Fibroblast of skin of scalp (primary cell): Measurements from ENCODE around the gene ADAMTS2. TPM values are rescaled to one million over a fixed set of nuclear protein-coding genes. Genes with fewer than 3 reads are reported as not detected.

ENCODE experiments used
- DNase-seq: peaks from one replicate; pipeline ENCODE4 v3.0.0-alpha.2; 2013
- polyA plus RNA-seq, 2 experiments: library from polyadenylated mRNA; unstranded; fragments of 120-200 nt; gene quantifications; one replicate each; pipeline ENCODE4 v1.2.1, GENCODE V29; 2013; ENCODE audit not compliant: insufficient read length in 2 of 2

The ADAMTS2 gene
- 126 TPM for polyA plus RNA-seq (2013, experiment 1 of 2; ENCODE audit: insufficient read length)
- polyA plus RNA-seq (2013, experiment 2 of 2; ENCODE audit: insufficient read length) = 127 TPM

- peak; percentile 72 for DNase-seq
Measured at GRCh38 chr5:179345433-179346321, at the start of gene ADAMTS2. Gene ADAMTS2, minus strand, starts transcription at chr5:179345461. Its CDS starts 133 bp downstream, at chr5:179345328.

- peak; percentile 87 for DNase-seq
Measured at GRCh38 chr5:179393078-179393477, 47.8 kb upstream of the ADAMTS2 start.

DNA sequence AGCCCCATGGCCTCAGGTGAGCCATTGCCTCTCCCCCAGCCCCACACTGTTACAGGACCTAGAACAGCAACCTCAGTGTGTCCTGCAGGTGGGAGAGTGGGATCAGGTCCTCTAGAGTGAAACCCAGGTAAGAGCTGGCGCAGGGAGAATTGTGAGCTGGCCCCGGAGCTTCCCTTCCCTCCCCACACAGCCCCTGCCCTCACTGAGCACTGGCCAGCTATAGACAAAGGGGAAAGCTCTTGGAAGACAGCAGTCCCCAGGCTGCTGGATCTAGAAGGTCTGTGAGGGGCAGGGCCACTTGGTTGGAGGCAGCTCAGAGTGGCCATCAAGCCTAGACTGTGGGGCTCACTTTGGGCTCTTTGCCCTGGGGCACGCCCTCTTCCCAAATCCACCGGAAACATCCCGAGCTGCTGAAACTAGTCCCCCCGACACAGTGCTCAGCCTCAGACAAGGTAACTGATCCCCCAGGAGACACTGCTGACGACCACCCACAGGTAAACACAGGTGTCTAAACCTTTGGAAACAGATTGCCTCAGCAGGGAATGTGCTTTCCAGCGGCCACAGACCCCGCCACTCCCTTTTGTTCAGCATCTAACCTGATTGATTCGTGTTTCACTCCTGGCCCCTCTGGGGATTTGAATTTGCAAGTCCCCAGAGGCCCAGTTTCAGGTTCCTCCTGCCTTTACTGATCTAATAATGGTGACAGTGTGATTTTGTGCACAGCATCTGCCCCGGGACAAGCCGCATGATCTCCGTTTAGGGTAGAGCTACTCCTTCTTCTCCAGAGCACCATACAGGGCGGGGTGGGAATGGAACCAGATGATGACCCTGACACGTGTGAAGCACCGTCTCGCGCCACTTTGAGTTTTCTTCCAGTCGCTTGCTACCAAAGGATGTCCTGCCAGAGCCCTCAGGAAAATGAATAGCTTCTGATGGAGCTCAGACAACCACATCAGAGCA lies 42.2 kb upstream of the ADAMTS2 start:
- no peak for DNase-seq

- DNase-seq = no peak
Measured at GRCh38 chr5:179385914-179386313, 40.7 kb upstream of the ADAMTS2 start.

GRCh38 chr5:179382486-179382885 lies 37.2 kb upstream of the ADAMTS2 start:
- no peak for DNase-seq

GRCh38 chr5:179381691-179382090 lies 36.4 kb upstream of the ADAMTS2 start:
- DNase-seq = no peak

DNA sequence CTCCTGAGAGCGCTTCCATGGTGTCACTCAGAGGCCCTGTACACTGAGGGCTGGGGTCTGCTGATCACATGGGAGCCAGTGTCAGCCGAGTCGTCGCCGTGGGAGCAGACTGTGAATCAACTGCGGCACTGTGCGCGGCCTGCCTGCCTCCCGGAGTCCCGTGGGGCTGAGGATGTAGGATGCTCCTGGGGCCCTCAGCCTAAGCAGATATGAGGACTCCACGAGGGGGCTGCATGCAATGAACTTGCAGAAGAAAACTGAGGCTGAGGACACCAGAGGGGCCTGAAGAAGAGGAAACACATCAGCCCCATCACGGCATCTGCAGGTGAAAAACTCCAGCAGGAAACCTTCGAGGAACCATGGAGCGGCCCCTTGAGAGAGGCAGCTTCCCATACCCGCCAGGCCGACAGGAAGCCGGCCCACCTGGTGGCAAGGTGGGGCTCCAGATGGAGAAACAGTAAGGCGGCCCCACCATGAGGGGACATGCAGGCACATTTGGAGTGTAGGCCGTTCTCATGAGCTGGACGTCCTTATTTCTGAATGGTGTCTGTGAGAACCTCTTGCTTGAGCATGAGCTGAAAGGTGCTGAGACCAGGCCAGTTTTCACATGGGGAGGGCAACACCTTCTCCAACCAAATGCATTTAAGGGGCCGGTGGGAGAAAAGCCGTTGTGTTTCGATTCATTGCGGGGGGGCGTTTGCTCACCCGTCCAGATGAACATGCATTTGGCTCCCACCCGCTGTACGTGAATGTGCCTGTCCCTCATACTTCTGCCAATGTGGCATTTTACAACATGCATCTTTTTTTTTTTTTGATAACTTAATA lies 35.2 kb upstream of the ADAMTS2 start:
- no peak for DNase-seq

- DNase-seq = no peak
Measured at GRCh38 chr5:179379321-179379890, 34.1 kb upstream of the ADAMTS2 start.

- peak; percentile 97 for DNase-seq
Measured at GRCh38 chr5:179378441-179379271, 33.4 kb upstream of the ADAMTS2 start.

- no peak for DNase-seq
Measured at GRCh38 chr5:179378116-179378440, 32.8 kb upstream of the ADAMTS2 start.

DNA sequence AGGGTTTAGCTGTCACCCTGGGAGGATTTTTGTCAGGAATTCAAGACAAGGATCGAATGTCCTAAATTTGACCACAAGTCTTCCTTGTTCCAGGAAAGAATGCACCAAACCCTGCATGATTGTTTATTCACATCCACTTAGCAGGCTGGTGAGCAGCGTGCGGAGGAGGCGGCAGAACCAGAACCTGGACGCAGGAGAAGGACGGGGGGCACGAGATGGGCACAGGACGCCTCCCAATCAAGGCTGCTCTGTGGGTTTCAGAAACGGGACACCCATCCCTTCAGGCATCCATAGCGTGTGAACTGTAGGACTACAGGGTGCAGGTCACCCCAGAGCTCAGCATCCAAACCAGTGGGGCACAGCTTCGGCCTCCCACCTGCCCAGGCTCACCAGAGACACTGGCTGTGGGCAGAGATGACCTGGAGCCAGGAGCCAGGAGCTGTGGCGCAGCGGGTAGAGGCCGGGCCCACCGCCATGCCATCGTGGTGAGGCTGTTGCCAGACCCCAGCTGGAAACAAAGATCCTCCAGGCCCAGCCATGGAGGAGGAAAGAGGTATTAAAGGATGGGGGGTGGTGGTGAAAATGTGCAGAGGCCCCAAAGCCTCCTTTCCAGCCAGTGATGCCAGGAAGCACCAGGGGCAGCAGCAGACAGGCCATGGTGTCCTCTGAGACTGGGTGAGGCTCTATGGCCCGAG lies 32.3 kb upstream of the ADAMTS2 start:
- DNase-seq = peak; percentile 65

GRCh38 chr5:179376701-179377420 lies 31.6 kb upstream of the ADAMTS2 start:
- DNase-seq = no peak

GRCh38 chr5:179375831-179376365 lies 30.6 kb upstream of the ADAMTS2 start:
- no peak for DNase-seq

GRCh38 chr5:179375236-179375685 lies 30.0 kb upstream of the ADAMTS2 start:
- DNase-seq = peak; percentile 30

- DNase-seq = no peak
Measured at GRCh38 chr5:179374506-179375235, 29.4 kb upstream of the ADAMTS2 start.

DNA sequence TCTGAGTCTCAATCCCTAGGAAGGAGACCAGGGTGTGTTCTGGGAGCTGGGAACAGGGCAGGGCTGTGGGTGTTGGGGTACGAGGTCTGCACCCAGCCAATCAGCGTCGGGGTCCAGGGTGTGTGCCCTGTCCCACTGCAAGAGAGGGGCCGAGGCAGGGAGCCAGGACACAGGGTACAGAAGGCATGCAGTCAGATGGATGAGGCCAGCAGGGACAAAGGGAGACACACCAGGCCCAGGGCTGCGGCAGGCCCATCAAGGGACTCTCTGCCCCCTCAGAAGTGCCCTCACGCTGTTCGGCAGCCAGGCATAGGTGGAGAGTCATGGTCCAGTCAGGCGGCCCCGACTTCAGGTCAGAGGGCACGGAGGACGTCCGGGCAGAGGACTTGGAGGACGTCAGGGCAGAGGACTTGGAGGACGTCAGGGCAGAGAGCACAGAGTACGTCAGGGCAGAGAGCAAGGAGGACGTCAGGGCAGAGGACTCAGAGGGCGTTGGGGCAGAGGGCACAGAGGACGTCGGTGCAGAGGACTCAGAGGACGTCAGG lies 28.8 kb upstream of the ADAMTS2 start:
- DNase-seq = no peak

- DNase-seq = no peak
Measured at GRCh38 chr5:179373101-179373934, 28.1 kb upstream of the ADAMTS2 start.
